HepG2 (cell line): ENCODE measurements around the gene GRHL3. TPM values are rescaled to one million over a fixed set of nuclear protein-coding genes. Genes with fewer than 3 reads are reported as not detected.
A peak's percentile ranks its signal among the peaks of the same experiment; 100 is the strongest.
"Not testable (repeated sequence)": the region's sequence is repeated elsewhere in the genome, so short reads cannot be mapped to it uniquely, and the experiment has no call there.

ENCODE experiments used
- ATAC-seq: fragments of 200-7000 bp; cut with Tn5 transposase; 3 replicates; pipeline ENCODE4 v1.9.1; 2020; ENCODE audit warnings: mild to moderate bottlenecking, moderate library complexity
- BruUV-seq: library from RNA; stranded (reverse); fragments of 400-500 nt; replicated peaks from 2 replicates; lab custom pipeline; 2021; lab: Mats Ljungman, UMichigan
- CTCF ChIA-PET: fragments of 300-600 bp; formaldehyde crosslinking; extraction: SDS; loops from one replicate; lab custom pipeline; 2021; ENCODE audit warnings: low total read pairs, inconsistent platforms, low intra/inter-chr PET ratio; lab: Yijun Ruan, JAX
- POLR2A ChIA-PET: fragments of 350-600 bp; sonication (Branson Sonifier 250); formaldehyde crosslinking; loops from one replicate; lab custom pipeline; 2020; ENCODE audit warnings: antibody characterized with exemption, inconsistent platforms; lab: Yijun Ruan, JAX
- DNase-seq: peaks from one replicate; pipeline ENCODE4 v3.0.0-alpha.2; 2015; ENCODE audit warnings: low spot score
- FAIRE-seq: peaks from 3 replicates; lab custom pipeline; 2011; peaks lifted over from hg19 to GRCh38; lab: Jason Lieb, UNC
- H2AFZ ChIP-seq: one replicate; pipeline ENCODE4 v1.6.1; 2011; ENCODE audit warnings: low read length, inconsistent platforms
- H3K27ac ChIP-seq: fragments of 300-600 bp; 3 replicates; pipeline ENCODE4 v1.8.0; 2011; ENCODE audit warnings: mixed run types, mild to moderate bottlenecking, mixed read lengths, low read length, inconsistent platforms; ENCODE audit not compliant: insufficient read depth; ENCODE audit errors: extremely low read length
- H3K27me3 ChIP-seq, 2 experiments: fragments of 200-600 bp in 1 of 2; 2 replicates in 1 of 2; 3 replicates in 1 of 2; pipeline versions ENCODE4 v1.6.0 to v1.8.0; 2011; ENCODE audit warnings: low read length in 2 of 2, mild to moderate bottlenecking in 2 of 2, moderate library complexity in 2 of 2, inconsistent platforms in 1 of 2; ENCODE audit not compliant: insufficient read depth in 2 of 2, control insufficient read depth in 1 of 2
- H3K36me3 ChIP-seq, 2 experiments: fragments of 200-600 bp in 1 of 2; replicated peaks in 1 of 2; 2 replicates in 1 of 2; 3 replicates in 1 of 2; pipeline versions ENCODE4 v1.5.1 to v1.8.0; 2011; ENCODE audit warnings: low read length in 2 of 2, inconsistent platforms in 1 of 2; ENCODE audit not compliant: insufficient read depth in 2 of 2, control insufficient read depth in 1 of 2
- H3K4me1 ChIP-seq: 2 replicates; pipeline ENCODE4 v1.5.1; 2012; ENCODE audit warnings: low read length, inconsistent platforms; ENCODE audit not compliant: insufficient read depth
- H3K4me2 ChIP-seq: 2 replicates; pipeline ENCODE4 v1.6.0; 2011; ENCODE audit warnings: low read depth, low read length, inconsistent platforms
- H3K4me3 ChIP-seq, 3 experiments: fragments of 200-600 bp in 1 of 3; sonication (generic), shearing (Covaris generic) in 1 of 3; replicated peaks in 1 of 3; 2 replicates each; pipeline ENCODE4 v1.5.1; 2011 to 2016; ENCODE audit warnings: low read length in 3 of 3, inconsistent platforms in 2 of 3, low read depth in 2 of 3, mild to moderate bottlenecking in 2 of 3, control low read depth in 1 of 3, mixed read lengths in 1 of 3; ENCODE audit not compliant: insufficient read depth in 1 of 3
- H3K79me2 ChIP-seq: one replicate; pipeline ENCODE4 v1.6.1; 2011; ENCODE audit warnings: low read length, inconsistent platforms; ENCODE audit not compliant: insufficient read depth
- H3K9ac ChIP-seq: 2 replicates; pipeline ENCODE4 v1.6.0; 2011; ENCODE audit warnings: mild to moderate bottlenecking, low read depth, low read length, inconsistent platforms; ENCODE audit not compliant: insufficient read depth
- H3K9me3 ChIP-seq: 2 replicates; pipeline ENCODE4 v1.5.1; 2012; ENCODE audit warnings: mild to moderate bottlenecking, low read length
- H4K20me1 ChIP-seq: 2 replicates; pipeline ENCODE4 v1.6.0; 2011; ENCODE audit warnings: inconsistent platforms, mild to moderate bottlenecking, low read length, moderate library complexity; ENCODE audit not compliant: insufficient read depth
- THAP9 ChIP-seq: sonication (generic); formaldehyde crosslinking; IDR thresholded peaks from 2 replicates; pipeline ENCODE4; 2020; ENCODE audit warnings: missing genetic modification reagents, mild to moderate bottlenecking, borderline replicate concordance
- WGBS: methylation state at CpG from one replicate; pipeline ENCODE4 v1.1.6; 2017; ENCODE audit warnings: low lambda C conversion rate; 5-methylcytosine and 5-hydroxymethylcytosine counted together
- in situ Hi-C: cut with HindIII; loops from 2 replicates; pipeline ENCODE4 v1.10.0; 2017; ENCODE audit warnings: low pct_unique_long_range_greater_than_20kb; ENCODE audit not compliant: extremely low pct_ligation_motif_present
- intact Hi-C: fragments of 100-400 bp; cut with micrococcal nuclease; formaldehyde crosslinking; loops from one replicate; pipeline ENCODE4 v1.10.0; 2022; ENCODE audit not compliant: unreplicated experiment
- polyA plus RNA-seq, 8 experiments: library from polyadenylated mRNA; depleted of rRNA in 3 of 8; stranded (reverse) in 7 of 8; unstranded in 1 of 8; fragments of >200 nt; fragmentation: Illumina TruSeq in 4 of 8; extraction: Trizol in 4 of 8; gene quantifications; 2 replicates each; pipeline versions ENCODE4 v1.2.1 to v1.2.3, GENCODE V29; 2011 to 2016; ENCODE audit warnings: low read depth in 4 of 8, missing spikeins in 1 of 8, mixed read lengths in 1 of 8; ENCODE audit not compliant: insufficient read depth in 1 of 8
- total RNA-seq, 5 experiments: library from RNA; depleted of rRNA; stranded (reverse); fragments of >200 nt; fragmentation: Illumina TruSeq; extraction: Trizol; gene quantifications; 2 replicates each; pipeline ENCODE4 v1.2.3, GENCODE V29; 2016; ENCODE audit warnings: low read depth in 1 of 5
- TF ChIP-seq, protein P1 (sequence below): sonication (generic); formaldehyde crosslinking; IDR thresholded peaks from 2 replicates; pipeline ENCODE4 v1.4.0; 2020; ENCODE audit warnings: low read depth, missing genetic modification reagents

GRHL3 gene
- total and polyA plus RNA-seq, 2 of the 13 experiments (the other 11 are each of a cell fraction or from before 2014, with no cell fraction given), result not detected

- H3K4me1 ChIP-seq, CTCF ChIA-PET, H3K36me3 ChIP-seq, FAIRE-seq, intact Hi-C loops, POLR2A ChIA-PET, H2AFZ ChIP-seq, DNase-seq, H4K20me1 ChIP-seq, H3K4me3 ChIP-seq, H3K9me3 ChIP-seq, BruUV-seq, in situ Hi-C loops, H3K27me3 ChIP-seq, ATAC-seq, H3K27ac ChIP-seq, H3K9ac ChIP-seq, H3K79me2 ChIP-seq: not testable (repeated sequence)
- H3K4me2 ChIP-seq, result peak overlapping the region; percentile 36; the same call in 1 of the 2 replicates
- peak; percentile 74; the same call in 1 of the 2 replicates for TF ChIP-seq THAP9
- TF ChIP-seq, protein P1, sequence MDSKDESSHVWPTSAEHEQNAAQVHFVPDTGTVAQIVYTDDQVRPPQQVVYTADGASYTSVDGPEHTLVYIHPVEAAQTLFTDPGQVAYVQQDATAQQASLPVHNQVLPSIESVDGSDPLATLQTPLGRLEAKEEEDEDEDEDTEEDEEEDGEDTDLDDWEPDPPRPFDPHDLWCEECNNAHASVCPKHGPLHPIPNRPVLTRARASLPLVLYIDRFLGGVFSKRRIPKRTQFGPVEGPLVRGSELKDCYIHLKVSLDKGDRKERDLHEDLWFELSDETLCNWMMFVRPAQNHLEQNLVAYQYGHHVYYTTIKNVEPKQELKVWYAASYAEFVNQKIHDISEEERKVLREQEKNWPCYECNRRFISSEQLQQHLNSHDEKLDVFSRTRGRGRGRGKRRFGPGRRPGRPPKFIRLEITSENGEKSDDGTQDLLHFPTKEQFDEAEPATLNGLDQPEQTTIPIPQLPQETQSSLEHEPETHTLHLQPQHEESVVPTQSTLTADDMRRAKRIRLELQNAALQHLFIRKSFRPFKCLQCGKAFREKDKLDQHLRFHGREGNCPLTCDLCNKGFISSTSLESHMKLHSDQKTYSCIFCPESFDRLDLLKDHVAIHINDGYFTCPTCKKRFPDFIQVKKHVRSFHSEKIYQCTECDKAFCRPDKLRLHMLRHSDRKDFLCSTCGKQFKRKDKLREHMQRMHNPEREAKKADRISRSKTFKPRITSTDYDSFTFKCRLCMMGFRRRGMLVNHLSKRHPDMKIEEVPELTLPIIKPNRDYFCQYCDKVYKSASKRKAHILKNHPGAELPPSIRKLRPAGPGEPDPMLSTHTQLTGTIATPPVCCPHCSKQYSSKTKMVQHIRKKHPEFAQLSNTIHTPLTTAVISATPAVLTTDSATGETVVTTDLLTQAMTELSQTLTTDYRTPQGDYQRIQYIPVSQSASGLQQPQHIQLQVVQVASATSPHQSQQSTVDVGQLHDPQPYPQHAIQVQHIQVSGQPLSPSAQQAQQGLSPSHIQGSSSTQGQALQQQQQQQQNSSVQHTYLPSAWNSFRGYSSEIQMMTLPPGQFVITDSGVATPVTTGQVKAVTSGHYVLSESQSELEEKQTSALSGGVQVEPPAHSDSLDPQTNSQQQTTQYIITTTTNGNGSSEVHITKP (CRISPR knock-in tag), result peak; percentile 61; the same call in 1 of the 2 replicates
- WGBS, result 27% methylated on average over 10 of the region's 20 CpGs
These were observed 44.7 kb upstream of the GRHL3 start for GRCh38 chr1:24274203-24275103.
